ENCODE data around the gene PRKAB1.

GRCh38 chr12:119714614-119715267 lies 46.8 kb downstream of the PRKAB1 start:
- no peak for TF ChIP-seq EZH2phosphoT487 (IDR thresholded peaks at IDR 0.05; ENCODE audit: low read depth)
- TF ChIP-seq CTCF (IDR thresholded peaks at IDR 0.05; ENCODE audit: low read depth, low read length), result no peak

All from OCI-LY3 (cell line).